ENCODE measurements around the gene ZSCAN5C.

DNA sequence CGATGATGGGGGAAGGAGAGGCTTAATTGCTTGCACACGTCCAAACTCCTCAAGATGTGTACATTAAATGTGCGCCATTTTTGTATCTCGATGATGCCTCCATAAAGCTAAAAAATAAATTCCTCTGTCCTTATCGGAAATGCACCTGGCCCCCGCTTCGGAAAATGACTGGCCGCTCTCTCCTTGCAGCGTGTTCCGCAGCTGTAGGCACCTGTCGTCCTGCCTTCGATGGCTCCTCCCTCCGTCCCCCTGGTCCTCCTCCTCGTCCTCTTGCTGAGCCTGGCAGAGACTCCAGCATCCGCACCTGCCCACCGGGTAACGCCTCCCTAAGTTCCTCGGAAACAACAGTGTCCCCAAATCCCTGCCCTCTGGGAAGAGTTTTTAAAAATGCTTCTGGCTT lies 25.2 kb upstream of the ZSCAN5C start:
- TF ChIP-seq ZNF274 (IDR thresholded peaks at IDR 0.05; ENCODE audit: low read depth, low read length) (no peak), YY1 (IDR thresholded peaks at IDR 0.05; ENCODE audit: insufficient read depth, insufficient read length) (no peak), SUZ12 (IDR thresholded peaks at IDR 0.05; ENCODE audit: extremely low read depth, insufficient read depth, insufficient read length) (no peak)
